ENCODE data around the gene SLC22A9.

DNA sequence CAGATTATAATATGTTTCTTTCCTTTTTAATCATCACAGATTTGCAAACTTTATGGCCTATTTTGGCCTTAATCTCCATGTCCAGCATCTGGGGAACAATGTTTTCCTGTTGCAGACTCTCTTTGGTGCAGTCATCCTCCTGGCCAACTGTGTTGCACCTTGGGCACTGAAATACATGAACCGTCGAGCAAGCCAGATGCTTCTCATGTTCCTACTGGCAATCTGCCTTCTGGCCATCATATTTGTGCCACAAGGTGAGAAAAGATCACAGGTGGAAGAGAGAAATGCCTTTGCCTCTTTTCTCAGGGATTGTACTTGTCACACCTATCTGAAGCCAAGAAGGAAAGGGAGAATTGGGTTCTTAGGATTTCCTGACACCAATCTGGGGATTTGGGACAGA, 36.9 kb downstream of the SLC22A9 start:
- TF ChIP-seq, protein P1, sequence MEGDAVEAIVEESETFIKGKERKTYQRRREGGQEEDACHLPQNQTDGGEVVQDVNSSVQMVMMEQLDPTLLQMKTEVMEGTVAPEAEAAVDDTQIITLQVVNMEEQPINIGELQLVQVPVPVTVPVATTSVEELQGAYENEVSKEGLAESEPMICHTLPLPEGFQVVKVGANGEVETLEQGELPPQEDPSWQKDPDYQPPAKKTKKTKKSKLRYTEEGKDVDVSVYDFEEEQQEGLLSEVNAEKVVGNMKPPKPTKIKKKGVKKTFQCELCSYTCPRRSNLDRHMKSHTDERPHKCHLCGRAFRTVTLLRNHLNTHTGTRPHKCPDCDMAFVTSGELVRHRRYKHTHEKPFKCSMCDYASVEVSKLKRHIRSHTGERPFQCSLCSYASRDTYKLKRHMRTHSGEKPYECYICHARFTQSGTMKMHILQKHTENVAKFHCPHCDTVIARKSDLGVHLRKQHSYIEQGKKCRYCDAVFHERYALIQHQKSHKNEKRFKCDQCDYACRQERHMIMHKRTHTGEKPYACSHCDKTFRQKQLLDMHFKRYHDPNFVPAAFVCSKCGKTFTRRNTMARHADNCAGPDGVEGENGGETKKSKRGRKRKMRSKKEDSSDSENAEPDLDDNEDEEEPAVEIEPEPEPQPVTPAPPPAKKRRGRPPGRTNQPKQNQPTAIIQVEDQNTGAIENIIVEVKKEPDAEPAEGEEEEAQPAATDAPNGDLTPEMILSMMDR (IDR thresholded peaks at IDR 0.05): no peak
- TF ChIP-seq POLR2A (IDR thresholded peaks at IDR 0.05) (no peak), POLR2AphosphoS5 (IDR thresholded peaks at IDR 0.05) (no peak)
